ENCODE measurements around the gene MAEA. TPM values are rescaled to one million over a fixed set of nuclear protein-coding genes. Genes with fewer than 3 reads are reported as not detected.

Gene MAEA
- total RNA-seq, 3 donors from 2014 or later = 49.9 to 76.7 (median 62.3) TPM

DNA sequence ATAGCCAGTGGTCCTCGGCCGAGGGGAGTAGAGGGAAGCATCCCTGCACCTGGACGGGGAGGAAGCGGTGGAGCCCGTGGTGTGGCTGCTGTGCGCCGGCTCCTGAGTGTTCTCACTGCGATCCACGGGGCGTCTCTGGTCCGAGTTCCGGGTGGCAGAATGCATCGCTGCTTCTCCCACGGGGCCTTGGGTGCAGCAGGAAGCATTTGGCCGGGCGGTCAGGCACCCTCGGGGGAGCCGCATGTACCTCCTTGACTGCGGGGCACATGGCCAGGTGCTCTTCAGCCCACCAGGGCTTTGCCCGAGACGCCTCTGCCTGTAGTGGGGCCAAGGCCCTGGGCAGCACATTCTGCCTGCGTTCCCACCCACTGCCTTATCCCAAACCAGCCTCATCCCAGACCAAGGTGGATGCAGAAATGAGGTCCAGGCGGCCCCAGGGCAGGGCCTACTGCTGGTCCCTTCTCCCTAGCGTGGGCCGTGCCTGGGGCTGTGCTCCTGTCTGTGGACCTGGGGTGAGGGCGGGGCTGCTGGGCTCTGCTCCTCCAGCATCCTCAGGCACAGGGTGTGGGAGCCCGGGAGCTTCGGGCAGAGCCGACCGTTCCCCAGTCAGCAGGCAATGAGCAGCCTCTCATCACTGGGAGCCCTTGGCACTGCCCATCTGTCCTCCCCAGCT, 89.0 kb downstream of the MAEA start:
- TF ChIP-seq CTCF (IDR thresholded peaks at IDR 0.05) (no peak), POLR2AphosphoS5 (IDR thresholded peaks at IDR 0.05) (no peak), POLR2A (IDR thresholded peaks at IDR 0.05) (no peak)
- no peaks in the 10 kb centered on the region for H3K4me1 ChIP-seq
- peak in 1 of 2 donors; percentile 43 for DNase-seq (ENCODE audit: low spot score in 2 of 2)
- H3K9me3 ChIP-seq = no peaks in the 10 kb centered on the region
- intact Hi-C loops (cut with DNase I; ENCODE audit: low total_unique reads) = loop anchor here (5.0 kb wide), 1 partner anchor 1994 kb away; no protein-coding TSS in a partner anchor
- no peaks in the 10 kb centered on the region for H3K27me3 ChIP-seq
- H3K27ac ChIP-seq = no peak overlapping the region
- no peak overlapping the region for H3K4me3 ChIP-seq
- H3K36me3 ChIP-seq = no peaks in the 10 kb centered on the region

GRCh38 chr4:1379351-1379781, 89.7 kb downstream of the MAEA start:
- Histone ChIP-seq H3K27ac (no peak overlapping the region), H3K36me3 (no peaks in the 10 kb centered on the region), H3K27me3 (no peaks in the 10 kb centered on the region), H3K4me1 (no peaks in the 10 kb centered on the region), H3K9me3 (no peaks in the 10 kb centered on the region), H3K4me3 (no peak overlapping the region)
- intact Hi-C loops (cut with DNase I; ENCODE audit: low total_unique reads) = loop anchor here (5.0 kb wide), 1 partner anchor 1993 kb away; no protein-coding TSS in a partner anchor
- TF ChIP-seq POLR2AphosphoS5 (IDR thresholded peaks at IDR 0.05) = no peak
- no peak for TF ChIP-seq CTCF (IDR thresholded peaks at IDR 0.05)
- TF ChIP-seq POLR2A (IDR thresholded peaks at IDR 0.05) = no peak
- peak in 1 of 2 donors; percentile 40 for DNase-seq (ENCODE audit: low spot score in 2 of 2)

DNA sequence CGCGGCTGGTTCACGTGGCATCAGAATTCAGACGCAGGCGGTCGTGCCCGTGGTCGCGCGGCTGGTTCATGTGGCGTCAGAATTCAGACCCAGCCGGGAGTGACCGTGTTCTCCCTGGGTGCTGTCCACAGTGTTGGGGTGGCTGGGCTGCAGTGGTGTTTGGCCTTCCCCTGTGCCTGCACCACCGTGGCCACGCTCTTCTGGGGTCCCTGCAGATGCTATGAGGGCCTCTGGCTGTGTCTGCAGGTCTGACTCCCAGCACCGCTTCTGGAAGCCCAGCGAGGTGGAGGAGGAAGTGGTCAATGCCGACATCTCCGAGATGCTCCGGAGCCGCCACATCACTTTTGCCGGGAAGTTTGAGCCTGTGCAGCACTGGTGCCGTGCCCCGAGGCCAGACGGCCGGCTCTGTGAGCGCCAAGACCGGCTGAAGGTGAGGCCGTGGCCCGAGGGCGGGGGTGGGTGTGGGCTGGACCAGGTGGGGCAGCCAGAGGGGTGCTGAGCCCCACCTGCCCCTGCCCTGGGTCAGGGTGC, 90.2 kb downstream of the MAEA start:
- intact Hi-C loops (cut with DNase I; ENCODE audit: low total_unique reads) = loop anchor here (5.0 kb wide), 1 partner anchor 1992 kb away; no protein-coding TSS in a partner anchor
- DNase-seq (ENCODE audit: low spot score in 2 of 2) = peak in 1 of 2 donors; percentile 35
- no peak overlapping the region for H3K27ac ChIP-seq
- TF ChIP-seq POLR2A (IDR thresholded peaks at IDR 0.05) (no peak), CTCF (IDR thresholded peaks at IDR 0.05) (no peak), POLR2AphosphoS5 (IDR thresholded peaks at IDR 0.05) (no peak)
- no peak overlapping the region for H3K4me3 ChIP-seq
- no peaks in the 10 kb centered on the region for H3K9me3 ChIP-seq
- H3K4me1 ChIP-seq = no peaks in the 10 kb centered on the region
- no peaks in the 10 kb centered on the region for H3K36me3 ChIP-seq
- H3K27me3 ChIP-seq = no peaks in the 10 kb centered on the region

- TF ChIP-seq POLR2AphosphoS5 (IDR thresholded peaks at IDR 0.05) (no peak), POLR2A (IDR thresholded peaks at IDR 0.05) (no peak), CTCF (IDR thresholded peaks at IDR 0.05) (no peak)
- Histone ChIP-seq H3K36me3 (no peaks in the 10 kb centered on the region), H3K4me1 (no peaks in the 10 kb centered on the region), H3K4me3 (no peak overlapping the region), H3K27ac (no peak overlapping the region), H3K9me3 (no peaks in the 10 kb centered on the region), H3K27me3 (no peaks in the 10 kb centered on the region)
- intact Hi-C loops (cut with DNase I; ENCODE audit: low total_unique reads) = no loop called here
- peak in 1 of 2 donors; percentile 47 for DNase-seq (ENCODE audit: low spot score in 2 of 2)
Measured at GRCh38 chr4:1380368-1381151, 90.9 kb downstream of the MAEA start.
